Mononuclear cell (primary cell): ENCODE measurements around the gene GSG1L2. TPM values are rescaled to one million over a fixed set of nuclear protein-coding genes. Genes with fewer than 3 reads are reported as not detected.

Experiments used
- total RNA-seq: library from RNA; depleted of rRNA; stranded (reverse); fragments of >200 nt; gene quantifications from one replicate; pipeline ENCODE4 v1.2.3, GENCODE V29; 2012

The GSG1L2 gene
- total RNA-seq, 1 donor, result not detected

Other genes with a start within 250 kb of the GSG1L2 start
- 67.8 TPM for gene STX8, start 246.3 kb downstream of the GSG1L2 start, total RNA-seq
- gene CFAP52, start 245.4 kb downstream of the GSG1L2 start, total RNA-seq, result not detected
- 0.21 TPM for gene USP43, start 176.6 kb downstream of the GSG1L2 start, total RNA-seq
- not detected for gene DHRS7C, start 30.5 kb downstream of the GSG1L2 start, total RNA-seq
- not detected for gene GLP2R, start 3.8 kb upstream of the GSG1L2 start, total RNA-seq
- gene RCVRN, start 83.2 kb upstream of the GSG1L2 start, total RNA-seq, result 0.10 TPM